Measurements from ENCODE around the gene BZW1.

- TF ChIP-seq CTCF (IDR thresholded peaks at IDR 0.05 in 4 of 5, conservative IDR thresholded peaks at IDR 0.05 in 1 of 5) (no peak), POLR2A (IDR thresholded peaks at IDR 0.05) (no peak)
These were observed 36.8 kb upstream of the BZW1 start for GRCh38 chr2:200774920-200775319.
